KMS-11 (cell line): Measurements from ENCODE around the gene NR1H2.

Experiments used
- H2AFZ ChIP-seq: fragments of 200-600 bp; sonication (generic); 2 replicates; pipeline ENCODE4 v1.6.1; 2016; ENCODE audit warnings: antibody characterized with exemption, mixed run types, low read depth
- H3K27ac ChIP-seq: fragments of 200-600 bp; sonication (generic); 2 replicates; pipeline ENCODE4 v1.6.1; 2016; ENCODE audit warnings: mild to moderate bottlenecking, mixed run types
- H3K27me3 ChIP-seq: fragments of 200-600 bp; sonication (generic); 2 replicates; pipeline ENCODE4 v1.6.1; 2017; ENCODE audit warnings: mild to moderate bottlenecking, low read depth, mixed run types, moderate library complexity; ENCODE audit not compliant: insufficient read depth
- H3K36me3 ChIP-seq: fragments of 200-600 bp; sonication (generic); 2 replicates; pipeline ENCODE4 v1.6.1; 2017; ENCODE audit warnings: mild to moderate bottlenecking, mixed run types; ENCODE audit not compliant: insufficient read depth
- H3K4me1 ChIP-seq: fragments of 200-600 bp; sonication (generic); 2 replicates; pipeline ENCODE4 v1.6.1; 2016; ENCODE audit warnings: mild to moderate bottlenecking, low read depth, mixed run types; ENCODE audit not compliant: poor library complexity, severe bottlenecking
- H3K4me2 ChIP-seq: fragments of 200-600 bp; sonication (generic); 2 replicates; pipeline ENCODE4 v1.7.0; 2016; ENCODE audit warnings: mild to moderate bottlenecking, mixed run types
- H3K4me3 ChIP-seq: fragments of 200-600 bp; sonication (generic); IDR thresholded peaks from 2 replicates; pipeline ENCODE4 v1.6.1; 2017; ENCODE audit warnings: low read depth, low read length, mixed read lengths; ENCODE audit not compliant: insufficient read depth
- H3K79me2 ChIP-seq: fragments of 200-600 bp; sonication (generic); 2 replicates; pipeline ENCODE4 v1.6.1; 2016; ENCODE audit warnings: low read depth, mixed run types; ENCODE audit not compliant: insufficient read depth
- H3K9ac ChIP-seq: fragments of 200-600 bp; sonication (generic); 2 replicates; pipeline ENCODE4 v1.6.1; 2016; ENCODE audit warnings: mild to moderate bottlenecking, mixed run types
- H4K20me1 ChIP-seq: fragments of 200-600 bp; sonication (generic); 2 replicates; pipeline ENCODE4 v1.6.1; 2016; ENCODE audit warnings: mild to moderate bottlenecking, mixed run types; ENCODE audit not compliant: insufficient read depth
- CTCF ChIP-seq: fragments of 200-600 bp; sonication (generic); conservative IDR thresholded peaks from 2 replicates; pipeline ENCODE4 v1.6.1; 2017; ENCODE audit warnings: low read depth, mild to moderate bottlenecking, antibody characterized with exemption, low read length, moderate library complexity, mixed read lengths

The NR1H2 gene

GRCh38 chr19:50368649-50369570, 7.3 kb upstream of the NR1H2 start:
- H3K79me2 ChIP-seq = no peaks in the 10 kb centered on the region
- H3K4me3 ChIP-seq = no peak overlapping the region
- H2AFZ ChIP-seq = peak overlapping the region; percentile 57
- no peaks in the 10 kb centered on the region for H4K20me1 ChIP-seq
- H3K27ac ChIP-seq = no peak overlapping the region
- TF ChIP-seq CTCF = peak; percentile 93
- peak overlapping the region; percentile 19; the same call in 1 of the 2 replicates for H3K9ac ChIP-seq
- H3K4me1 ChIP-seq = no peaks in the 10 kb centered on the region
- H3K36me3 ChIP-seq = no peaks in the 10 kb centered on the region
- H3K27me3 ChIP-seq = peaks cover 61% of the 10 kb centered on the region
- H3K4me2 ChIP-seq = peak overlapping the region; percentile 24

DNA sequence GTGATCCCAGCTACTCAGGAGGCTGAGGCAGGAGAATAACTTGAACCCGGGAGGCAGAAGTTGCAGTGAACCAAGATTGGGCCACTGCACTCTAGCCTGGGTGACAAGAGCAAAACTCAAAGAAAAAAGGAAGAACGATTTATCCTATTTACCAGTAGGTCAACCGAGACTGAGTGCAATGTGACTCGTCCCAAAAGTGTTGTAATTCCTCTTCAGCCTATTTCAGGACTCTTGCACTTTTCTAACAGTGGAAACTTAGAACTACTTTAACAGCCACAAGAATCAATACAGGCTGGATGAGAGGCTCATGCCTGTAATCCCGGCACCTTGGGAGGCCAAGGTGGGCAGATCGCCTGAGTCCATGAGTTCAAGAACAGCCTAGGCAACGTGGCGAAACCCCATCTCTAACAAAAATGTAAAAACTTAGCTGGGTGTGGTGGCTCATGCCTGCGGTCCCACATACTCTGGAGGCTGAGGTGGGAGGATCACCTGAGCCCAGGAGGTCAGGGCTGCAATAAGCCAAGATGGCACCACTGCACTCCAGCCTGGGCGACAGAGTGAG, 4.3 kb upstream of the NR1H2 start:
- Histone ChIP-seq H3K9ac (no peak overlapping the region), H3K4me2 (no peak overlapping the region), H3K36me3 (no peaks in the 10 kb centered on the region), H4K20me1 (no peaks in the 10 kb centered on the region), H3K79me2 (no peaks in the 10 kb centered on the region), H3K4me1 (peaks cover 8% of the 10 kb centered on the region), H3K27me3 (peaks cover 53% of the 10 kb centered on the region), H3K4me3 (no peak overlapping the region), H3K27ac (no peak overlapping the region), H2AFZ (no peak overlapping the region)
- TF ChIP-seq CTCF = no peak

GRCh38 chr19:50377051-50377461, 799 bp downstream of the NR1H2 start:
- Histone ChIP-seq H3K27ac (no peak overlapping the region), H3K4me1 (peaks cover 15% of the 10 kb centered on the region), H3K4me3 (no peak overlapping the region), H3K36me3 (peaks cover 3% of the 10 kb centered on the region; the same call in 1 of the 2 replicates), H2AFZ (no peak overlapping the region), H3K27me3 (peaks cover 18% of the 10 kb centered on the region), H4K20me1 (no peaks in the 10 kb centered on the region), H3K9ac (no peak overlapping the region), H3K79me2 (no peaks in the 10 kb centered on the region), H3K4me2 (0 out of 2 replicates have a peak overlapping the region, but pooled peaks have one; percentile 18)
- no peak for TF ChIP-seq CTCF

- H3K79me2 ChIP-seq = no peaks in the 10 kb centered on the region
- H3K4me3 ChIP-seq = no peak overlapping the region
- H3K27me3 ChIP-seq = peaks cover 15% of the 10 kb centered on the region
- H4K20me1 ChIP-seq = no peaks in the 10 kb centered on the region
- H3K4me2 ChIP-seq = no peak overlapping the region
- H3K27ac ChIP-seq = no peak overlapping the region
- no peak overlapping the region for H2AFZ ChIP-seq
- no peak overlapping the region for H3K9ac ChIP-seq
- no peak for TF ChIP-seq CTCF
- peaks cover 15% of the 10 kb centered on the region for H3K4me1 ChIP-seq
- H3K36me3 ChIP-seq = peaks cover 3% of the 10 kb centered on the region; the same call in 1 of the 2 replicates
Measured at GRCh38 chr19:50377517-50377916, 1.3 kb downstream of the NR1H2 start.
